NCI-H510A (cell line): ENCODE results near the gene HAGH.
A peak's percentile ranks its signal among the peaks of the same experiment; 100 is the strongest.
"Not testable (repeated sequence)": the region's sequence is repeated elsewhere in the genome, so short reads cannot be mapped to it uniquely, and the experiment has no call there.

ENCODE experiments used
- DNase-seq: peaks from one replicate; lab custom pipeline; 2025; lab: John Stamatoyannopoulos, UW

Gene HAGH

DNA sequence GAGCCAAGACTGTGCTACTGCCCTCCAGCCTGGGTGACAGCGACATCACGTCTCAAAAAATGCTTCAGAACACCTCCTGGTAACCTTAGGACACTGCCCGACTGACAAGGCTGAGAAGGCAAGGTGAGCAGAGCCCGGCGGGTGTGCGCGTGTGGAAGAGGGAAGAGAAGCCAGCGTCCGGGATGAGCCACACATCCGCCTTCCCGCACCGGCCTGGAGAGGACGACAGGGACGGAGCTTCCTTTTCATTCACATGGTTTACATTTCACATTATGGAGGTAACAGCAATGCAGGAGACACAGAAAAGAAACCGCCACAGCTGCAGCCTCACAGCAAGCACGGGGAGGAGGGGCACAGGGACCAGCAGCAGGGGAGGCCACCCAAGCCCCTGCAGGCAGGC is 16.5 kb downstream of the HAGH start:
- DNase-seq: no peak

DNA sequence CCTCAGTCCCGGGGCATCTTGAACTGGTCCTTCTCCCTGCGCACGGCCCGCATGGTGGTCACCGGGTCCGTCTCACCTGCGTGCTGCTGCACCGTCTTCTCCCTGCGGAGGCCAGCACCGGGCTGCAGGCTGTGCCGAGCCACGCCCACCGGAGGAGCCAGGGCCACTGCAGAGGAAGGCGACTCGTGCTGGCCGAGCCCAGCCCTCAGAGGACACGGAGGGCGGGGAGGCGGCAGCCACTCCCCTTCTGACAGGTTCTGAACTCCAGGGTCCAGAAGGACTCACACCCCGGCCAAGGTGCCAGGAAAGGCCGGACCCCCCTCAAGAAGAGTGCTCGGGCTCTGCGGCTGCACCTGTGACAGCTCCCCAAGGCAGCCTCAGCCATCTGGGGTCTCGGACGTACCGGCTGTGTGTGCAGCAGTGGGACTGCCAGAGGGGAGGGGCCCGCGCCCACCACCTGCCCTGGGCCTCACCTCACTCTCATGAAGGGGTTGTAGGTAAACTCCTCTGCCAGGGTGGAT is 17.3 kb downstream of the HAGH start:
- DNase-seq: no peak

DNA sequence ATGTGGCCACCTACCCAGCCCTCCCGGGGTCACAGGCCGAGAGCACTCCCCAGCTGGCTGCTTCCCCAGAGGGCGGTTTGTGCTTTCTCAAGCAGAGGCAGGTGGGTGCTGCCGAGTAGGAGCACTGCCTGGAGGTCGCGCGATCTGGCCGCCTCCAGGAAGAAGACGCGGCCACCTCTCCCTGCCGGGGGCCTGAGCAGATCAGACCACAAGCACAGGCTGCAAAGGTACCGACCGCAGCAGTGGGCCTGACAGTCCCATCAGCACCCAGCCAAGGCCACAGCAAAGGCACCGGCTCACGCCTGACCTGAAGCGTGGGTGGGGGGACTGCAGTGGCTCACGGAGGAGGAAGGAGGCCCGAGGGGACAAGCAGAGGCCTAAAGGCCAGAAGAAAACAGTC is 17.9 kb downstream of the HAGH start:
- DNase-seq: no peak

DNA sequence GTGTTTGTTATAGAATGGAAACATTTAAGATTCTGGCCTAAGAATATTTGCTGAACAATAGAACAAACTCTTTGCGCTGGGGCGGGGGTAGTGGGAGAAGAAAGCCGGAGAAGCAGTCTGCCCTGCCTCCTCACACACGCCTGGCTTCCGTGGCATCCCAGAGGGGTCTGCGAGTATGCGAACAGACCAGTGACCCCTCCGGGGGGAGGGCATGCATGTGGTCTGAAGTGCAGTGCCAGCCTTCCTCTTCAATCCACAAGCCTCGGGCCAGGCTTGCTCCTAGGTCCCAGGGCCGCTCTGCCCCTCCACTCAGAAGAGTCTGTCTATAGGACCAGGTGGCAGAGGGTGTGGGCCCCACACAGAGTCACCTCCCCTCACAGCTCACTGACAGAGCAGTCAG is 19.0 kb downstream of the HAGH start:
- DNase-seq: no peak

DNA sequence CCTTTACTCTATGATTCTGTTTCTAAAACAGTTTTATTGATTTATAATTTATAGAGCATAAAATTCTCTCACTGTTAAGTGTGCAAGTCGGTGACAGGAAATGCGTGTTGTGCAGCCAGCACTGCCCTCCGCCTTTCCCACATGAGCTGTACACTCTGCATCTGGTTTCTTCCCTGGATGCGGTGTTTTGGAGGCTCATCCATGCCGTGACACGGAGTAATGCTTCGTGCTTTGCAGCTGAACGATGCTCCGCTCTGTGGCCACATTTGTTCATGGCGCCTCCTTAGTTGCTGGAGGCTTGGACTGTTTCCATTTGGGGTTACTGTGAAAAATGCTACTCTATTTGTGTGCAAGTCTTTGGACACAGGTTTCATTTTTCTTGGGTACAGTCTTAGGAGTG is 25.9 kb downstream of the HAGH start:
- DNase-seq: no peak

DNA sequence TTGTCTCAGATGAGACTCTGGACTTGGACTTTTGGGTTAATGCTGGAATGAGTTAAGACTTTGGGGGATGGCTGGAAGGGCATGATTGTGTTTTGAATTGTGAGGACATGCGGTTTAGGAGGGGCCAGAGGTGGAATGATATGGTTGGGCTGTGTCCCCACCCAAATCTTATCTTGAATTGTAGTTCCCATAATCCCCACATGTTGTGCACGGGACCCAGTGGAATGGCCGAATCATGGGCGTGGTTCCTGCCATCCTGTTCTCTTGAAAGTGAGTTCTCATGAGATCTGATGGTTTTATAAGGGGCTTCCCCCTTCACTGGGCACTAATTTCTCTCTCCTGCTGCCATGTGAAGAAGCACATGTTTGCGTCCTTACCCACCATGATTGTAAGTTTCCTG is 27.4 kb downstream of the HAGH start:
- DNase-seq: not testable (repeated sequence)

DNA sequence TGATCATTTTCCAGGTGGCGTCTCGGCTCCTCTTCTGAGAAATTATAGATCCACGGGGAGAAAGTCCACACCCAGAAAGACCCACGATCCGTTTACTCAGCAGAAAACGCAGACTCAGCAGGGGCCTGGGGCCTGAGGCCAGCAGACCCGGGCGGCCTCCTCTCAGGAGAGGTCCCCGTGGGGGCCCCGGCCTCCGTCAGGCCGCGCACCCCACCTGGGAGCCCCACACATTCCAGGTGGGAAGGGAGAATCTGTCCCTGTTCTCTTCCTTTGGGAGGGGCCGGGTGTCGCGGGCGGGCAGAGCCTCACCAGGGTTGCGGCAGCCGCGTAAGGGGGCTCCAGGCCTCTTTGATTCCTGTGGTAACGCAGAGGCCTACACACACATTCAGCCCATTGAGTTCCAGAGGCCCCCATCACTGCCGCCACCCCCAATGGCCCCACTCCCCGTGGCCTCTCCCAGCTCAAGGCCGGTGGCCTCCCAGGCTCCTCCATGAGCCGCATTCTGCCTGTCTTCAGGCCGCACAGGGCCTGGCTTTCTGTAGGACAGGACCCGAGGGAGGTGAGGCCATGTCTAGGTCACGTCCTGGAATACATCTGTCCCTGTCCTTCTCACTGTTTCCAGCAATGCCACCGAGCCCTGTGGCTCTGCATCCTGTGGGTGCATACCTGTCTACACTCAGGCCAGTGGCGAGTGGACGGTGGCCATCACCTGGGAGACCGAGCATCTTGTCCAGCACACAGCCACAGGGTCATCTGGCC is 31.5 kb downstream of the HAGH start:
- DNase-seq: no peak

DNA sequence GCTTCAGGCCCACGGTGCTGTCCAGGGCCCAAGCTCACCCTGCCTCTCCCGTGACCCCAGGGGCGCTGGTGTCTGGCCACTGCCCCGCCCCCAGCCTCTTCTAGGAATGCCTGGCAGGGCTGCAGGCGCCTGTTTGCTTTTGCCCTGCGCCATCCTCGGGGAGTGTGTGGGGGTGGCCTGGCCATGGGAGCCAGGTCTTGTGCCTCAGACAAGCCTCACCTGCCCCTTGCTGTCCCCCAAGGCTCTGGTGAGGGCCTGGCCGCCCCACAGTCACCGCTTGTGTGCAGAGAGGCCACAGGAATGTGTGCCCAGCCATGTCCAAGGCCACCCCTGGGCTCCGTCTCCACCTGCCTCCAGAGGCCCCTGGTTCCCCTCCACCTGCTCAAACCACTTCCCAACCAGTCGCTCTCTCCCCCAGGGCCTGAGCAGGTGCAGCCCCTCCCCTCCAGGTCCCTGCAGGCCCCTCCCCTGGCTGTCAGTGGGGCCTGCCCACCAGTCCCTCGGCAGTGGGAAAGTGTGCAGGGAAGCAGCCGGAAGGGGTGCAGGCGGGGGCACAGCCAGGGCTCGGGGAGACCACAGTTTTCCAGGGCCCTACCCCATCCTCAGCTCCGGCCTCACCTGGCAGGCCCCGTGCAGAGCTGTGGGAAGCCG is 32.3 kb downstream of the HAGH start:
- DNase-seq: peak; percentile 38

DNA sequence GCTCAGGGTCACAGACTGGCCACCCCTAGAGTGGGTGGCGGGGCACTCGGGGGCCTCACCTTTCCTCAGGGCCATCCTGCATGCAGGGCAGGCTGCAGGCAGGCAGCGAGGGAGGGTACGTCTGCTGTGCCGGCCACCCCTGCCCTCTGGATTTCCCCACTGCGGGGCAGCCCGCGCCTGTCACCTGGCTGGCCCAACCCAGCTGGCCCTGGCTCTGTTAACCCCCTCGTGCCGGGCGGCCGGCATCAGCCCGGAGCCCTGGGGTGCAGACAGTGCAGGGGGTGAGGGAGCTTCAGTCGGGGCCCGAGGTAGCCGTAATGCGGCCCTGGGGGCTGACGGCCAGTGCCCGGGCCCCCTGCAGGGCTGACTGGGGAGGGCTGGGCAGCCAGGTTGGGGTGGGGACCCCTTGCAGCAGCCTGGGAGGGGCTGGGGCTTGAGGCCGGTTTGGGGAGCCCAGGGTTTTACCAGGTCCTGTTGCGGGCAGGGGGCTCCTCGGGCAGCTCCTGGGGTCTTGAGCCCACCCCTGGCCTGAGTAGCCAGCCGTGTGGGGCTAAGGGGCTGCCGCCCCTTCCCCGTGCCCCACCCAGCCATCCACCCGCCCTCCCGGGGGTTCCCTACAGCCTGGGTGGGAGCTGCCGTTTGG is 32.9 kb downstream of the HAGH start, which contains the start of gene IGFALS:
Gene IGFALS (minus strand): TSS at position 128 of the 643 bp plus-strand sequence. CDS start 53 bp downstream, at position 75.
- no peak for DNase-seq

DNA sequence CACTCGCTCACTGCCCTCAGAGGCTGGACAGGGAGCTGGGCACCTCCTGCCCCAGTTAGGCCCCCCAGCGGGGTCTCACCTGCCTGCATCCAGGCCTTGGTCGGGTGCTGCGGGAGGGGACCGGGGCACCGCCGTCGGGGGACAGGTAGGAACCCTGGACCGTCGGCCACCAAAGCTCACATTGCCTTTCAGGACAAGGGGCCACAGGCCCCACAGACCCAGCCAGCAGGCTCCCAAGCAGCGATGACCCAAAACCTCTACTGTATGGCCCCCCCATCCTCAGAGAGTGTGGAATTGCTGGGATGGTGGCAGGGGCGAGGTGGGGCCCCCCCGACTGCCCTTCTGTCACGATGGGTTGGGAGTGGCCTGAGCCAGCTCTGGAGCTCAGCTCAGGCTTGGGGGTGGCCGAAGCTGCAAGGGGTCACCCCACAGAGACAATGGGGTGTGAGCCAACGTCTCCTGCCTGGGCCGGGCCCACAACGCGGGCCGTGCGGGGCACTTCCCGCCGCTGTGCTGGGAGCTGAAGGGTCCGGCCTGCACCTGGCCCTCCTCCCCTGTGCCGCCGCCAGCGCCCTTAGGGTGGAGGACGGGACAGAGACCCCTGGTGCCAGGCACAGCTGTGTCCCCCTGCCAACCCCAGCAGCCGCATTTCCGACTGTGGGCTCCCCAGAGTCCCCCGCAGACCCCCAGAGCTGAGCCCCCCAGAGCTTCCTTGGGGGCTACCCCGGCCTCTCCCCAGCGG is 33.6 kb downstream of the HAGH start:
- DNase-seq: no peak

DNA sequence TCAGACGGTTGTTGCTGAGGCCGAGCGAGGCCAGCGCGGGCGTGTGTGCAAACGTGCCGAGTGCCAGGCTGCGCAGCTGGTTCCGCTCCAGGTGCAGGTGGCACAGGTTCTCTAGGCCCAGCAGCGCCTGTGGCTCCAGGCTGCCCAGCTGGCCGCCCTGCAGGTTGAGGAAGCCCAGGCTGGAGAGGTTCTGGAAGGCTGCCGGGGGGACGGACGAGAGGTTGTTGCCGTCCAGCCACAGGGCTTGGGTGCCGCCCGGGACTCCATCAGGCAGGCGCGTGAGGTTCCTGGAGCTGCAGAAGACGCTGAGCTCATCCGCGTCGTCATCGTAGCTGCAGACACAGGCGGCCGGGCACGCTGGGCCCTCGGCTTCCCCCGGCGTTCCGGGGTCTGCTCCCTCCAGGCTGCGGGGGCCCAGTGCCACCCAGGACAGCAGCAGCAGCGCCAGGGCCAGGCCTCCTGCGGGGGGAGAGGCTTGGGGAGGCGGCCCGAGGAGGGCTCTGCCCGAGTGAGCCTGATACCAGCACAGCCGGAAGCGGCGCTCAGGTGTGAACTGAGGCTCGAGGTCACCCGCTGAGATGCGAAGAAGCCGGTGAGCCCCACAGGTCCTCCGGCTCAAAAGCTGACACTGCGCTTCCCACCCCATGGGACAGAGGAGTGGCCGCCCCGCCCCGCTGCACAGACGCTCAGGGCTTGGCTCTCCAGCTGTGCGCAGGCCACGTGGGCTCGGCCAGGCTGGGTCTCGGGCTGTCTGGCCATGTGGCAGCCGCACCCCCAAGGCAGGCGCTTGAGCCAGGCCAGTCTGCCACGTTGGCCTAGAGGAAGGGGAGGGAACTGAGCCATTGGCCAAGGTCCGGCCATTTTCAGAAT is 34.4 kb downstream of the HAGH start:
- no peak for DNase-seq

DNA sequence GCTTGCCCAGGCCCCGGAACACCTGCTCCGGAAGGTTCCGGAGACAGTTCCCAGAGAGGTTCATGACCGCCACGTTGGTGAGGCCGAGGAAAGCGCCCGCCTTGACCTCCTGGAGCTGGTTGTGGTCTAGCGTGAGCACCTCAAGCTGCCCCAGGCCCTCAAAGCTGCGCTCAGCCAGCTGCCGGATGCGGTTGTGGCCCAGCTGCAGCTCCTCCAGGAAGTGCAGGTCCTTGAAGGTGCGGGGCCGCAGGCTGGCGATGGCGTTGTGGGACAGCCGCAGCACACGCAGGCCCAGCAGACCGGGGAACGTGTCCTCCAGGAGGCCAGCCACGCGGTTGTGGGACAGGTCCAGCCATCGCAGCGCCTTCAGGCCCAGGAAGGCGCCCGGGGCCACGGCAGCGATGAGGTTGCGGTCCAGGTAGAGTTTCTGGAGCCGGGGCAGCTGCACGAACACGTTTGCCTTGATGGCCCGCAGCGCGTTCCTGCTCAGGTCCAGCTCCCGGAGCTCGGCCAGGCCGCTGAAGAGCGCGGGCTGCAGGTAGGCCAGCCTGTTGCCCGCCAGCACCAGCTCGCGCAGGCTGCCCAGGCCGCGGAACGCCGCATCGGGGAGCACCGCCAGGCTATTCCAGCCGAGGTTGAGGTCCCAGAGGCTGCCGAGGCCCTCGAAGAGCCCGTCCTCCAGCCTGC is 35.2 kb downstream of the HAGH start:
- DNase-seq: no peak

DNA sequence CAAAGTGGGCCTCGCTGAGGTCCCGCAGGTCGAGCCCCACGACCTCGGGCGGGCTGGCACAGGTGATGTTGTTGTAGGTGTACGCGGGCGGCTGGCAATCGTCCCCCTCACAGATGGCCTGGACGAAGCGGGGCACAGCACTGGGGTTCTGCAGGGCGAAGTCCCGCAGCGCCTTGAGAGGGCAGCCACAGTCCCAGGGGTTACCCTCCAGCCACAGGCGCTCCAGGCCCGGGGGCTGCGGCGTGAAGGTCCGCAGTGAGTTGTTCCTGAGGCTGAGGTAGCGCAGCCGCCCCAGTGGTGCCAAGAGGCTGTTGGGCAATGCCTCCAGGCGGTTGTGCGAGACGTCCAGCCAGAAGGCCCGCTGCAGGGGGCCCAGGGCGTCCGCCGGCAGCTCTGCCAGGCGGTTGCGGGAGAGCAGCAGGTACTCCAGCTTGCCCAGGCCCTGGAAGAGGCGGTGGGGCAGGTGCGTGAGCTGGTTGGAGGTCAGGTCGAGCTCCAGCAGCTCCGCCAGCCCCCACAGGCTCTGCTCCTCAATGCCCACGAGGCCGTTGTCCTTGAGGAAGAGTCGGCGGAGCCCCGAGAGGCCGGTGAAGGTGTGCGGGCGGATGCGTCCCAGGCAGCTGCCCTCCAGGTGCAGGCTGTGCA is 35.9 kb downstream of the HAGH start:
- DNase-seq: no peak

DNA sequence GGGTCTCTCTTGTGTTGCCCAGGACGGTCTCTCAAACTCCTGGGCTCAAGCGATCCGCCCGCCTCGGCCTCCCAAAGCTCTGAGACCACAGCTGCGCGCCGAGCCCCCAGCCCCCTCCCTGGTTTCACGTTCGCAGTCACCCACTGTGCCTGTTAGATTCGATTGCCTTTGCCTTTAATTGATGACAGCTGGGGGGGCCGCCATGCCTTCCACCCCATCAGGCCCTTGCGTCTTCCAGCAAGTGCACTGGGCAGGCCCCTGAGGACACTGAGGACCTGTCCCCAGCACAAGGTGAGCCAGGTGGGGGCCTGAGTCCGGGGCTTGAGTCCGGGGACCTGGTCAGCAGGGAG is 36.4 kb downstream of the HAGH start:
- no peak for DNase-seq

DNA sequence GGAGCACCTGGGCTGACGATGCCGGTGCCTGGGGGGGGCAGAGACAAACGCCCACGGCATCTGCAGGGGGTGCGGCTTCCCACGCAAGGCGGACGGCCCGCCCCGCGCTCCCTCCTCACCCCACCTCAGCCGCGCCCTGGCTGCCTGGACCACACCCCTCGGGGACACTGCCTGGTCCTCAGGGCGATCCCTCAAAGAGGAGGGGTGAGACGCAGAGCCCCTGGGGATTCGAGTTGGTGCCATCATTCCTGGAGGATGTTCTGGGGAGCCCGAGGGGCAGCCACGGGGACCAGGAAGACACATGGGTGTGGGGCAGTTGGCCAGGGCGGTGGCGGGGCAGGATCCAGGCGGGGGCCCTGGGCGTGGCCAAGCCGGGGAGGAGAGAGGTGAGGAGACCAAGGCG is 37.0 kb downstream of the HAGH start:
- DNase-seq: no peak

DNA sequence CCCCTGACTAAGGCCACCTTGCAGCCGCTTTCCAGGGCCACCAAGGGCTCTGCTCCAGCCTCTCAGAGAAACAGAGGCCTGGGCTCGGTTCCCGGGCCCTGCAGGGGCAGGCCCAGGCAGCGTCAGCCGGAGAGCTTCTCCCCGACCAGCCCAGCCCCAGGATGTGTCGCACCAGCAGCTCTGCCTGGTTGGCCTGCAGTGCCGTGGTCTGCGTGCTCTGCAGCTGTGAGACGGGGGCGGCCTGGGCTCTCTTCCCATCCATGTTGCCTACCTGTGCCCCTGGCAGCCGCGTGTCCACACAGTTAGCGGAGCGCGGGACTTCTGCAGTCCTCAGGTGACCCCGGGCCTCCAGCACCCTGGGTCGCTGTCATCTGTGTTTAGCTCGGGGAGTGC is 37.9 kb downstream of the HAGH start:
- DNase-seq: no peak

DNA sequence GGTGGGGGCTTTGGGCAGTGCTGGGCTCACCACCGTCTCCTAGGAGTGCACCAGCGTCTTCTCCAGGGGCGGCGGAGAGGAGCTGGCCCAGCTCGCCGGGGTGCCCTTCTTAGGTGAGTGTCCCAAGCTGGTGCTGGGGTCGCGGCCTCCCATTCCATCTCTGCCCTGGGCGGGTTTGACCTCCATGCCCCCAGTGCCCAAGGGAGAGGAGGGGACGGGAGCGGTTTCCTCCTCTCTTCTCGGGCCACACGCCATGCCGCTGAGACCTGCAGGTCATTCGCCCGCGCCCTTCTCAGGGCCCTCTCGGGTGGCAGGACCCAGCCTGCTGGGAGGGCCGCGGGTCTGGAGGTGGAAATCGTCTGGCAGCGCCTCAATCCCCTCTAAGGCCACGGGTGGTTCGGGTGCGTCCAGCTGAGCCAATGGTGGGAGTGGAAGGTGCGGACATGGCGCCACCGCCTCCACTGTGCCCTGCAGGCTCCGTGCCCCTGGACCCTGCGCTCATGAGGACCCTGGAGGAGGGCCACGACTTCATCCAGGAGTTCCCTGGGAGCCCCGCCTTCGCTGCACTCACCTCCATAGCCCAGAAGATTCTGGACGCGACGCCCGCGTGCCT is 38.4 kb downstream of the HAGH start:
- no peak for DNase-seq

DNA sequence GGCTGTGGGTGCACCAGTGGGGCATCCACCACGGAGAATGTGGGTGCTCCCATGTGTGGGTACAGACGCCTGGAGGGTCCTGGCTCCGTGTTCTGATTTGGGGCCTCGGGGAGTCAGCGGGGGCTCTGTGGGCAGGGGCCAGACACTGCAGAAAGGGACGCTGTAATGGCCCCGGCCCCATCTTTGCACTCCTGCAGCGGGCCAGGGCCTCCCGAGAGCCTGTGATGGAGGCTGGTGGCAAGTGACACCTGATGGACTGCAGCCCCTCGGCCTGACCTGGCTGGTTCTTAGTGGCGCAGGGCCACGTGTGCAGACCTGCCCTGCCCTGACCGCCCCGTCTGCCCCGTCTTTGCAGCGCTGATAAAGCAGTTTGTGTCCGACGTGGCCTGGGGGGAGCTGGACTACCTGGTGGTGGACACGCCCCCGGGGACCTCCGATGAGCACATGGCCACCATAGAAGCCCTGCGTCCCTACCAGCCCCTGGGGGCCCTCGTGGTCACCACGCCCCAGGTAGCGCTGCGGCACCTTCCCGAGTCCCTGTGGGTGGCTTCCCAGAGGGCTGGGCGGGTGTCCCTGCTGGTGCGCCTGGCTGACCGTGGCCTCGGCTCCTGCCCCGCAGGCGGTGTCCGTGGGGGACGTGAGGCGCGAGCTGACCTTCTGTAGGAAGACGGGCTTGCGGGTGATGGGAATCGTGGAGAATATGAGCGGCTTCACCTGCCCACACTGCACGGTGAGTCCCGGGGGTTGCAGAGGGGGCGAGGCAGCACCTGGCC is 39.1 kb downstream of the HAGH start:
- DNase-seq: no peak

DNA sequence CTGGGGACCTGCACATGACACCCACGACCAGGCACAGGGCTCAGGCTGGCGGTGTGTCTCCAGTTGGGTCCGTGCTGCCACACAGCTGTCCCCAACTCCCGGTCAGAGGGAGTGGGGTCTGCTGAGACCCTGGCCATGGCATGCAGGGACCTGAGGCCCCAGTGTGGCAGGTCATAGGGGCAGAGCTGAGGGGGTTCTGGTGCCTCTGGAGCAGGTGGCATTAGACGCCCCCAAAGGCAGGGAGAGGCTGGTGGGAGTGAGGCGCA is 39.6 kb downstream of the HAGH start:
- DNase-seq: no peak
